GM23248 (cell line): Measurements from ENCODE around the gene NXPE1.

Source experiments
- EZH2 ChIP-seq: fragments of 200-600 bp; sonication (generic); IDR thresholded peaks from 2 replicates; pipeline ENCODE4 v1.6.1; 2018; ENCODE audit warnings: antibody characterized with exemption, mild to moderate bottlenecking; ENCODE audit not compliant: insufficient read depth, poor library complexity, severe bottlenecking
- EZH2phosphoT487 ChIP-seq: fragments of 200-600 bp; sonication (generic); IDR thresholded peaks from 2 replicates; pipeline ENCODE4 v1.6.1; 2018; ENCODE audit warnings: antibody characterized with exemption, moderate library complexity, mild to moderate bottlenecking, low read depth; ENCODE audit not compliant: insufficient read depth

DNA sequence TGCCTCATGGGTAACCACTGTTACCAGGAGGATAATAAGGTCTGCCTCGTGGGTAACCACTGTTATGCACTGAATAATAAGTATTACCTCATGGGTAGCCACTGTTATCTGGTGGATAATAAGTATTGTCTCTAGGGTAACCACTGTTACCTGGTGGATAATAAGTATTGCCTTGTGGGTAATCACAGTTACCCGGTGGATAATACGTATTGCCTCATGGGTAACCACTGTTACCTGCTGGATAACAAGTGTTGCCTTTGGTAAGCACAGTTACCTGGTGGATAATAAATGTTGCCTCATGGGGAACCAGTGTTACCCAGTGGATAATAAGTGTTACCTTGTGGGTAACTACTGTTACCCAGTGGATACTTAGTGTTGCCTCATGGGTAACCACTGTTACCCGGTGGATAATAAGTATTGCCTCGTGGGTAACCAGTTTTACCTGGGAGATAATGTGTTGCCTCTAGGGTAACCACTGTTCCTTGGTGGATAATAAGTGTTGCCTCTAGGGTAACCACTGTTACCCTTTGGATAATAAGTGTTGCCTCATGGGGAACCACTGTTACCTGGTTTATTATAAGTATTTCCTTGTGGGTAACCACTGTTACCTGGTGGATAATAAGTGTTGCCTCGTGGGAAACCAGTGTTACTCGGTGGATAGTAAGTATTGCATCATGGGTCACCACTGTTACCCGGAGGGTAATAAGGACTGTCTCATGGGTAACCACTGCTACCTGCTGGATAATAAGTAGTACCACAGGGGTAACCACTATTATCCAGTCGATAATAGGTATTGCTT is 46.5 kb upstream of the NXPE1 start:
- TF ChIP-seq EZH2, result no peak
- no peak for TF ChIP-seq EZH2phosphoT487
